Stomach (tissue), 9 donors: Measurements from ENCODE around the gene PIP4K2A. TPM values are rescaled to one million over a fixed set of nuclear protein-coding genes. Genes with fewer than 3 reads are reported as not detected.

Experiments
- DNase-seq, 2 donors: peaks; one replicate each; pipeline versions ENCODE4 v3.0.0 to v3.0.0-alpha.2; 2013 to 2019
- H3K27ac ChIP-seq, 5 donors: fragments of 200-600 bp in 4 of 5; sonication (generic) in 4 of 5; one replicate each; pipeline ENCODE4 v1.5.1; 2013 to 2019; ENCODE audit warnings: mild to moderate bottlenecking in 1 of 5, moderate library complexity in 1 of 5
- H3K27me3 ChIP-seq, 3 donors: fragments of 200-600 bp; sonication (generic); one replicate each; pipeline ENCODE4 v1.5.1; 2017 to 2019; ENCODE audit warnings: mixed run types in 1 of 3
- H3K36me3 ChIP-seq, 4 donors: fragments of 200-600 bp; sonication (generic); 1 replicate in 3 of 4; 2 replicates in 1 of 4; pipeline ENCODE4 v1.5.1; 2016 to 2019
- H3K4me1 ChIP-seq, 4 donors: fragments of 200-600 bp; sonication (generic); one replicate each; pipeline ENCODE4 v1.5.1; 2016 to 2019
- H3K4me3 ChIP-seq, 4 donors: fragments of 200-600 bp; sonication (generic) in 3 of 4; one replicate each; pipeline ENCODE4 v1.5.1; 2016 to 2019; ENCODE audit warnings: mild to moderate bottlenecking in 1 of 4
- H3K9me3 ChIP-seq, 4 donors: fragments of 200-600 bp; sonication (generic); one replicate each; pipeline ENCODE4 v1.5.1; 2016 to 2019
- CTCF ChIP-seq, 7 experiments: fragments of 450-650 bp in 4 of 7; fragments of 200-600 bp in 3 of 7; sonication (generic) in 3 of 7; IDR thresholded peaks; one replicate each; pipeline ENCODE4 v1.5.1; 2016 to 2019; ENCODE audit warnings: antibody characterized with exemption in 7 of 7, control low read depth in 2 of 7, mild to moderate bottlenecking in 1 of 7
- EP300 ChIP-seq: sonication (generic); formaldehyde crosslinking; IDR thresholded peaks from one replicate; pipeline ENCODE4 v1.6.1; 2017; ENCODE audit warnings: antibody characterized with exemption
- POLR2A ChIP-seq, 4 donors: fragments of 450-650 bp; IDR thresholded peaks; one replicate each; pipeline ENCODE4 v1.6.1; 2016; ENCODE audit warnings: antibody characterized with exemption in 4 of 4, control low read depth in 2 of 4, mild to moderate bottlenecking in 1 of 4, moderate library complexity in 1 of 4
- POLR2AphosphoS5 ChIP-seq, 3 donors: sonication (generic); formaldehyde crosslinking; IDR thresholded peaks; one replicate each; pipeline ENCODE4 v1.6.1; 2016; ENCODE audit warnings: antibody characterized with exemption in 3 of 3
- WGBS, 5 donors: extraction: QIAGEN DNeasy Blood & Tissue Kit in 3 of 5; methylation state at CpG; one replicate each; pipeline versions ENCODE4 v1.1.5 to v1.1.7; 2013 to 2018; 5-methylcytosine and 5-hydroxymethylcytosine counted together
- intact Hi-C: fragments of 100-400 bp; cut with DNase I; formaldehyde crosslinking; loops from one replicate; pipeline ENCODE4 v1.15.1; 2023; ENCODE audit warnings: low total_unique reads
- polyA plus RNA-seq, 3 donors: library from polyadenylated mRNA; stranded (reverse); fragments of 200-250 nt; gene quantifications; one replicate each; pipeline ENCODE4 v1.2.3, GENCODE V29; 2013
- total RNA-seq, 5 donors: library from RNA; depleted of rRNA; stranded (reverse); fragments of >200 nt; gene quantifications; one replicate each; pipeline versions ENCODE4 v1.1.0 to v1.2.3, GENCODE V29; 2014 to 2016
- donor health status: healthy with polysubstance abuse.
- donor health status: Bipolar disorder and iron deficiency.
- donor health status: healthy.

PIP4K2A gene
- total and polyA plus RNA-seq, 8 donors: 6.7 to 61.3 (median 13.6) TPM

- no peak for DNase-seq
- no peaks in the 10 kb centered on the region for H3K27me3 ChIP-seq
- intact Hi-C loops: no loop called here
- no peaks in the 10 kb centered on the region for H3K9me3 ChIP-seq
- H3K27ac ChIP-seq: no peak overlapping the region
- H3K4me3 ChIP-seq: no peak overlapping the region
- no peaks in the 10 kb centered on the region for H3K36me3 ChIP-seq
- TF ChIP-seq CTCF (IDR thresholded peaks at IDR 0.05) (no peak), EP300 (no peak), POLR2A (IDR thresholded peaks at IDR 0.05) (no peak), POLR2AphosphoS5 (IDR thresholded peaks at IDR 0.05) (no peak)
- WGBS, 5 donors: 69 to 76% (median 74%) methylated on average over 9 of the region's 9 CpGs
- H3K4me1 ChIP-seq: peaks cover 12 to 57% (median 23%) of the 10 kb centered on the region in 4 donors
Measured at GRCh38 chr10:22690614-22691431, 23.6 kb downstream of the PIP4K2A start.

GRCh38 chr10:22690158-22690557 is 24.2 kb downstream of the PIP4K2A start:
- DNase-seq: no peak
- Histone ChIP-seq H3K4me3 (no peak overlapping the region), H3K27me3 (no peaks in the 10 kb centered on the region), H3K27ac (no peak overlapping the region), H3K36me3 (no peaks in the 10 kb centered on the region), H3K4me1 (peaks cover 19 to 59% (median 30%) of the 10 kb centered on the region in 4 donors), H3K9me3 (no peaks in the 10 kb centered on the region)
- intact Hi-C loops: no loop called here
- WGBS, 5 donors: 76 to 85% (median 82%) methylated on average over 2 of the region's 2 CpGs
- TF ChIP-seq EP300: no peak
- TF ChIP-seq POLR2AphosphoS5 (IDR thresholded peaks at IDR 0.05): no peak
- TF ChIP-seq POLR2A (IDR thresholded peaks at IDR 0.05): no peak
- TF ChIP-seq CTCF (IDR thresholded peaks at IDR 0.05): no peak

- Histone ChIP-seq H3K36me3 (no peaks in the 10 kb centered on the region), H3K4me3 (no peak overlapping the region)
- WGBS, 5 donors: 56 to 91% (median 72%) methylated on average over 1 of the region's 1 CpG
Measured at GRCh38 chr10:22686347-22686746, 28.0 kb downstream of the PIP4K2A start.

GRCh38 chr10:22685926-22686325 is 28.5 kb downstream of the PIP4K2A start:
- intact Hi-C loops: no loop called here
- Histone ChIP-seq H3K4me1 (peaks cover 31 to 78% (median 58%) of the 10 kb centered on the region in 4 donors), H3K36me3 (no peaks in the 10 kb centered on the region), H3K27ac (peak overlapping the region in 1 of 5 donors; percentile 16), H3K27me3 (no peaks in the 10 kb centered on the region), H3K4me3 (no peak overlapping the region), H3K9me3 (no peaks in the 10 kb centered on the region)
- WGBS, 5 donors: 71 to 85% (median 81%) methylated on average over 8 of the region's 8 CpGs
- DNase-seq: no peak
- TF ChIP-seq CTCF (IDR thresholded peaks at IDR 0.05) (no peak), POLR2A (IDR thresholded peaks at IDR 0.05) (no peak), POLR2AphosphoS5 (IDR thresholded peaks at IDR 0.05) (no peak), EP300 (no peak)

More at GRCh38 chr10:22686347-22686746, 28.0 kb downstream of the PIP4K2A start:
- intact Hi-C loops: no loop called here
- Histone ChIP-seq H3K9me3 (no peaks in the 10 kb centered on the region), H3K27ac (no peak overlapping the region), H3K4me1 (peaks cover 32 to 78% (median 57%) of the 10 kb centered on the region in 4 donors), H3K27me3 (no peaks in the 10 kb centered on the region)
- TF ChIP-seq CTCF (IDR thresholded peaks at IDR 0.05): no peak
- TF ChIP-seq EP300: no peak
- no peak for TF ChIP-seq POLR2AphosphoS5 (IDR thresholded peaks at IDR 0.05)
- no peak for TF ChIP-seq POLR2A (IDR thresholded peaks at IDR 0.05)
- no peak for DNase-seq
